Endothelial cell (in vitro differentiated cells): ENCODE data around the gene TECTB. TPM values are rescaled to one million over a fixed set of nuclear protein-coding genes. Genes with fewer than 3 reads are reported as not detected.

Experiments used
- DNase-seq: peaks from one replicate; pipeline ENCODE4 v3.0.0; 2021; ENCODE audit warnings: low spot score
- H3K27ac Mint-ChIP-seq: one replicate; pipeline ENCODE4 v1.8.0; 2021; ENCODE audit warnings: mixed read lengths, inconsistent platforms; ENCODE audit not compliant: unreplicated experiment
- H3K27me3 Mint-ChIP-seq: one replicate; pipeline ENCODE4 v1.8.0; 2021; ENCODE audit warnings: mild to moderate bottlenecking, moderate library complexity, mixed read lengths, inconsistent platforms; ENCODE audit not compliant: unreplicated experiment
- H3K36me3 Mint-ChIP-seq: one replicate; pipeline ENCODE4 v1.8.0; 2021; ENCODE audit warnings: mild to moderate bottlenecking, low read depth, mixed read lengths, inconsistent platforms; ENCODE audit not compliant: unreplicated experiment
- H3K4me1 Mint-ChIP-seq: one replicate; pipeline ENCODE4 v1.8.0; 2021; ENCODE audit warnings: mild to moderate bottlenecking, mixed read lengths, inconsistent platforms; ENCODE audit not compliant: unreplicated experiment
- H3K4me3 Mint-ChIP-seq: one replicate; pipeline ENCODE4 v1.8.0; 2021; ENCODE audit warnings: mild to moderate bottlenecking, mixed read lengths, inconsistent platforms; ENCODE audit not compliant: unreplicated experiment
- H3K9me3 Mint-ChIP-seq: one replicate; pipeline ENCODE4 v1.8.0; 2021; ENCODE audit warnings: mixed read lengths, inconsistent platforms; ENCODE audit not compliant: unreplicated experiment
- total RNA-seq: library from RNA; stranded (reverse); fragmentation: NEBNext Ultra II Directional; extraction: Animal tissue kit (Norgen Biotek cat#: 25700); gene quantifications from one replicate; pipeline ENCODE4 v1.2.1, GENCODE V29; 2021; ENCODE audit not compliant: unreplicated experiment
- TF ChIP-seq, protein P1 (sequence below): fragments of 200-600 bp; sonication (generic); IDR thresholded peaks from one replicate; pipeline ENCODE4 v1.5.0; 2021; ENCODE audit warnings: antibody characterized with exemption; ENCODE audit not compliant: unreplicated experiment

Gene TECTB
- total RNA-seq, 1 donor from 2014 or later = not detected

DNA sequence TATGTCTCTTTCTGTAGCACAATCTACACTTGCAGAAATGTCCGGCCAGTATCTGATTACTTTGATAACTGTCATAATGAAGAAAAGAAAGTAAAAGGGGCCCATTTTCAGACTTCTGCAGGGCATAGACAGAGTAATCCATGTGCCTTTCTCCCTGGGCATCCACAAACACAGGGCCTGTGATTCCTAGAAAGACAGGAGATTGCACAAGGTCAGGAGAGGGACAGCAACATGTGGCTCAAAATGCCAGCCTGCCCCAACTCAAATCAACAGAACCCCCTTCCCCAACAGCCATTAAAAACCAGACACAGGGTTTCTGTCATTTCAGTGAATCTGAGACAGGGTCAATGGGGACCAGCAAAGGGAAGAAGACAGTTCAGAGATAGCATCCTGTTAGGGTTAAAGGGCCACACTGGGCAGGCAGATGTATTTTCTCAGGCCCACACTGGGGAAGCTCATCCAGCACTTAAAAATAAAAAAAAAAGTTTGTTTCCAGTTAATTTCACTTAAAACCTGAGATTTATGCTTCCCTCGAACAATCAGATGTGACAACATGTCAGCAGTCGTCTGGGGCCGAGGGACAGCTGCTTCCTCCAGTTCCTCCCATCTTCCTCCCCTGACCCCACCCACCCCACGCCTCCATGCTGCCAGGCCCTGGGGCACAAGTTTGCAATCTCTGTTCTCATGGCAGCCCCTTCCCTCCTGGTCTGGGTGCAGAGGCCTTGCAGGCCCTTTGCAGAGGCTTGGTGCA, 60.0 kb downstream of the TECTB start:
- Mint-ChIP-seq H3K27me3 (peaks cover 3% of the 10 kb centered on the region), H3K4me3 (no peak overlapping the region), H3K9me3 (no peaks in the 10 kb centered on the region), H3K27ac (no peak overlapping the region), H3K36me3 (no peaks in the 10 kb centered on the region), H3K4me1 (no peaks in the 10 kb centered on the region)
- TF ChIP-seq, protein P1, sequence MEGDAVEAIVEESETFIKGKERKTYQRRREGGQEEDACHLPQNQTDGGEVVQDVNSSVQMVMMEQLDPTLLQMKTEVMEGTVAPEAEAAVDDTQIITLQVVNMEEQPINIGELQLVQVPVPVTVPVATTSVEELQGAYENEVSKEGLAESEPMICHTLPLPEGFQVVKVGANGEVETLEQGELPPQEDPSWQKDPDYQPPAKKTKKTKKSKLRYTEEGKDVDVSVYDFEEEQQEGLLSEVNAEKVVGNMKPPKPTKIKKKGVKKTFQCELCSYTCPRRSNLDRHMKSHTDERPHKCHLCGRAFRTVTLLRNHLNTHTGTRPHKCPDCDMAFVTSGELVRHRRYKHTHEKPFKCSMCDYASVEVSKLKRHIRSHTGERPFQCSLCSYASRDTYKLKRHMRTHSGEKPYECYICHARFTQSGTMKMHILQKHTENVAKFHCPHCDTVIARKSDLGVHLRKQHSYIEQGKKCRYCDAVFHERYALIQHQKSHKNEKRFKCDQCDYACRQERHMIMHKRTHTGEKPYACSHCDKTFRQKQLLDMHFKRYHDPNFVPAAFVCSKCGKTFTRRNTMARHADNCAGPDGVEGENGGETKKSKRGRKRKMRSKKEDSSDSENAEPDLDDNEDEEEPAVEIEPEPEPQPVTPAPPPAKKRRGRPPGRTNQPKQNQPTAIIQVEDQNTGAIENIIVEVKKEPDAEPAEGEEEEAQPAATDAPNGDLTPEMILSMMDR = no peak
- DNase-seq = no peak

DNA sequence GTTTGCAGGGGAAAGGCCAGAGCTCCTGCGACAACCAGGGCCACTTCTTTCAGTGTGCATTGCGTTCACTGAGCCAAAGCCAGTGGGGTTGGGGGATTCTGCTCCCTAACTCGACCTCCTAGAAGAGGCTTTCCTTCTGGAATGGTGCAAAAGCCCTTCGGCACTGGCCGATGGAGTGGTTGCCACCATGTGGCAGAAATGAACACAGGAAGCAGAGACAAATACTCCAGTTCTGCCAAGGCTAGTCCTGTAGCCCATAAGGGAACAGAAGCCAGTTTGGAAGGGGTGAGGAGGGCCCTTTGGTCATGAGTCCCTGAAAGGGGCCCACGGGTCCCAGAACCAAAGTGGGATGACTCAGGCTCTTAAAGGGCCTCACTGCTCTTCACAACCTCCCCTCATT, 61.1 kb downstream of the TECTB start:
- Mint-ChIP-seq H3K27me3 (peaks cover 3% of the 10 kb centered on the region), H3K4me3 (no peak overlapping the region), H3K36me3 (no peaks in the 10 kb centered on the region), H3K27ac (no peak overlapping the region), H3K4me1 (no peaks in the 10 kb centered on the region), H3K9me3 (no peaks in the 10 kb centered on the region)
- no peak for DNase-seq
- TF ChIP-seq, protein P1 = no peak

DNA sequence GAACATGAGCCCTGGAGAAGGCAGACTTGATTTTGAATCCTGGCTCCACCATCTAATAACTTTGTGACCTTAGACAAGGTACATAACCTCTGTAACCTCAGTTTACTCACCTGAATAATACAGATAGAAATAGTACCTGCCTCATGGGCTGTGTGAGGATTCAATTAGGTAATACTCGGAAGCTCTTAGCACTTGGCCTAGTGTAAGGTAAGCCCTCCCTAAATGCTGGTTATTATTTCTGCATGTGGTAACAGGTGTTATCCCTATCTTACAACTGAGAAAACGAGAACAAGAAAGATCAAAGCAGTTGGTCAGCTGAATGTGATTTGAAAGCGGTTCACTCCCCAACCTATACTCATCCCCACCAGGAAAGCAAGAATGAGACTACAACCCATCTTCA, 62.0 kb downstream of the TECTB start:
- H3K27me3 Mint-ChIP-seq = peaks cover 3% of the 10 kb centered on the region
- no peak for DNase-seq
- H3K27ac Mint-ChIP-seq = no peak overlapping the region
- H3K9me3 Mint-ChIP-seq = no peaks in the 10 kb centered on the region
- no peak overlapping the region for H3K4me3 Mint-ChIP-seq
- no peaks in the 10 kb centered on the region for H3K36me3 Mint-ChIP-seq
- TF ChIP-seq, protein P1 = no peak
- no peaks in the 10 kb centered on the region for H3K4me1 Mint-ChIP-seq

DNA sequence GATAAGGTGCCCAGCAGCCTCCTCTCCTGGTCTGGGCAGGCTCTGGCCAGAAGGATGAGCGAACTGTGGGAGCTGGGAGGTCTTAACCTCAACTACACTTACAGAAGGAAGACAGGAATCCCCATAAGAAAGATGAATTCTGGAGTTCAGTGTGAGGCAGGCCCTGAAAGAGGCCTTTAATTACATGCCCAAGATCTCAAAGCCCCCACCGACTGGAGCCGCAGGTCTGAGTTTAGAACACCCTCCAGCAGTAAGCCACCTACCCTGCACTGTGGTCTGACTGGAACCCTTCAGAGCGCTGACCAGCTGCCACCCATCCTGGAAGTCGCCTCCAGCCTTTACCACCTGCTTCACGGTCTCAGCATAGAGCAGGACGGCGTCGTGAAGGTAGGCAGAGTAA, 62.5 kb downstream of the TECTB start:
- no peaks in the 10 kb centered on the region for H3K9me3 Mint-ChIP-seq
- H3K36me3 Mint-ChIP-seq = no peaks in the 10 kb centered on the region
- no peak for DNase-seq
- no peak overlapping the region for H3K27ac Mint-ChIP-seq
- peaks cover 3% of the 10 kb centered on the region for H3K27me3 Mint-ChIP-seq
- TF ChIP-seq, protein P1 = no peak
- no peaks in the 10 kb centered on the region for H3K4me1 Mint-ChIP-seq
- no peak overlapping the region for H3K4me3 Mint-ChIP-seq

DNA sequence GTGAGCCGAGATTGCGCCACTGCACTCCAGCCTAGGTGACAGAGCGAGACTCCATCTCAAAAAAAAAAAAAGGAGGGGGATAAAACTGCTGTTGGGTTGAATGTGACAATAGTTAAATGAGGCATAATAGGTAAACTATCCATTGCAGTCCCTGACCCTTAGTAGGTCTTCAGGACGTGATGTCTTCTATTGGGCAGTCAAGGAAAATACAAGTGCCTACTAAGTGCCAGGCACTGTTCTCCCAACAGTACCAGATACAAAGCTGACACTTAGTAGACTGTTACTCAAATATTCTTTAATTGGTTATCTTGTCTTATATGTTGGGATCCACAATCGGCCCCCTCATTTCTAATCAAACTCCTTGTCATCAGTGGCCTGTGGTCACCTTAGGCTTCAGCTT, 63.6 kb downstream of the TECTB start:
- H3K4me3 Mint-ChIP-seq = no peak overlapping the region
- H3K4me1 Mint-ChIP-seq = no peaks in the 10 kb centered on the region
- H3K27ac Mint-ChIP-seq = no peak overlapping the region
- TF ChIP-seq, protein P1 = no peak
- DNase-seq = no peak
- H3K27me3 Mint-ChIP-seq = peaks cover 3% of the 10 kb centered on the region
- no peaks in the 10 kb centered on the region for H3K9me3 Mint-ChIP-seq
- H3K36me3 Mint-ChIP-seq = no peaks in the 10 kb centered on the region
